Activated T-cell treated with anti-CD3 and anti-CD28 coated beads, Interleukin-2, amount 50 U/mL, for 72 hours (primary cell): ENCODE data around the gene PRKCH. TPM values are rescaled to one million over a fixed set of nuclear protein-coding genes. Genes with fewer than 3 reads are reported as not detected.

Experiments used
- ATAC-seq, 2 donors: fragments of 150-1000 bp; cut with Tn5 transposase; replicated peaks in 1 of 2; 2 replicates each; pipeline ENCODE4 v1.10.0; 2021; ENCODE audit warnings: moderate library complexity in 2 of 2, mild to moderate bottlenecking in 1 of 2
- DNase-seq, 2 donors: peaks; one replicate each; pipeline ENCODE4 v3.0.0; 2021 to 2022; ENCODE audit warnings: mixed read lengths in 1 of 2
- H3K27ac Mint-ChIP-seq: one replicate; pipeline ENCODE4 v1.8.0; 2022; ENCODE audit warnings: mild to moderate bottlenecking, moderate library complexity, mixed read lengths
- H3K27me3 Mint-ChIP-seq: one replicate; pipeline ENCODE4 v1.8.0; 2022; ENCODE audit warnings: low read depth, mixed read lengths
- H3K36me3 Mint-ChIP-seq, 2 donors: one replicate each; pipeline ENCODE4 v1.8.0; 2022; ENCODE audit warnings: mixed read lengths in 2 of 2, mild to moderate bottlenecking in 1 of 2; ENCODE audit not compliant: insufficient read depth in 2 of 2
- H3K4me1 Mint-ChIP-seq: one replicate; pipeline ENCODE4 v1.8.0; 2022; ENCODE audit warnings: low read depth, mixed read lengths
- H3K4me3 Mint-ChIP-seq, 2 donors: one replicate each; pipeline ENCODE4 v1.8.0; 2022; ENCODE audit warnings: mild to moderate bottlenecking in 2 of 2, mixed read lengths in 2 of 2, moderate library complexity in 2 of 2
- H3K9me3 Mint-ChIP-seq, 2 donors: one replicate each; pipeline ENCODE4 v1.8.0; 2022; ENCODE audit warnings: mixed read lengths in 2 of 2
- total RNA-seq, 2 donors: library from RNA; stranded (reverse); gene quantifications; one replicate each; pipeline ENCODE4 v1.2.3, GENCODE V29; 2022

The PRKCH gene
- total RNA-seq, 2 donors from 2014 or later: 127 to 143 TPM

- peaks cover 6 to 9% of the 10 kb centered on the region in 2 donors for H3K36me3 Mint-ChIP-seq
- DNase-seq (no peak), ATAC-seq (no peak)
- no peak overlapping the region for H3K4me3 Mint-ChIP-seq
- H3K4me1 Mint-ChIP-seq: peaks cover 61% of the 10 kb centered on the region
- H3K9me3 Mint-ChIP-seq: peaks cover 0 to 4% of the 10 kb centered on the region in 2 donors
- H3K27me3 Mint-ChIP-seq: no peaks in the 10 kb centered on the region
- peak overlapping the region; percentile 75 for H3K27ac Mint-ChIP-seq
Observed at GRCh38 chr14:61556455-61556854, 235.1 kb downstream of the PRKCH start.

GRCh38 chr14:61557262-61557661 is 235.9 kb downstream of the PRKCH start:
- ATAC-seq (peak; percentile 36 to 56), DNase-seq (no peak)
- peaks cover 61% of the 10 kb centered on the region for H3K4me1 Mint-ChIP-seq
- peaks cover 0 to 3% of the 10 kb centered on the region in 2 donors for H3K9me3 Mint-ChIP-seq
- H3K27ac Mint-ChIP-seq: peak overlapping the region; percentile 75
- peaks cover 3 to 4% of the 10 kb centered on the region in 2 donors for H3K36me3 Mint-ChIP-seq
- no peak overlapping the region for H3K4me3 Mint-ChIP-seq
- H3K27me3 Mint-ChIP-seq: no peaks in the 10 kb centered on the region

- peaks cover 61% of the 10 kb centered on the region for H3K4me1 Mint-ChIP-seq
- H3K27ac Mint-ChIP-seq: no peak overlapping the region
Observed at GRCh38 chr14:61557854-61558253, 236.5 kb downstream of the PRKCH start.

GRCh38 chr14:61558271-61558670 is 236.9 kb downstream of the PRKCH start:
- Mint-ChIP-seq H3K4me3 (no peak overlapping the region), H3K9me3 (peaks cover 0 to 3% of the 10 kb centered on the region in 2 donors), H3K27me3 (no peaks in the 10 kb centered on the region), H3K36me3 (peaks cover 3 to 4% of the 10 kb centered on the region in 2 donors), H3K4me1 (peaks cover 61% of the 10 kb centered on the region), H3K27ac (no peak overlapping the region)
- DNase-seq (no peak), ATAC-seq (no peak)

More at GRCh38 chr14:61557854-61558253, 236.5 kb downstream of the PRKCH start:
- peaks cover 3 to 4% of the 10 kb centered on the region in 2 donors for H3K36me3 Mint-ChIP-seq
- no peaks in the 10 kb centered on the region for H3K27me3 Mint-ChIP-seq
- DNase-seq (no peak), ATAC-seq (no peak)
- no peak overlapping the region for H3K4me3 Mint-ChIP-seq
- H3K9me3 Mint-ChIP-seq: peaks cover 0 to 3% of the 10 kb centered on the region in 2 donors

- no peak for ATAC-seq
- H3K9me3 Mint-ChIP-seq: peaks cover 0 to 3% of the 10 kb centered on the region in 2 donors
- no peaks in the 10 kb centered on the region for H3K27me3 Mint-ChIP-seq
- DNase-seq: no peak
- peak overlapping the region; percentile 14 for H3K27ac Mint-ChIP-seq
- no peak overlapping the region for H3K4me3 Mint-ChIP-seq
- H3K4me1 Mint-ChIP-seq: peaks cover 61% of the 10 kb centered on the region
- H3K36me3 Mint-ChIP-seq: peaks cover 2 to 3% of the 10 kb centered on the region in 2 donors
Observed at GRCh38 chr14:61559641-61560201, 238.3 kb downstream of the PRKCH start.

- no peaks in the 10 kb centered on the region for H3K27me3 Mint-ChIP-seq
Observed at GRCh38 chr14:61560323-61560722, 238.9 kb downstream of the PRKCH start.

GRCh38 chr14:61561104-61561503 is 239.7 kb downstream of the PRKCH start:
- DNase-seq (no peak), ATAC-seq (no peak)
- peaks cover 3 to 6% of the 10 kb centered on the region in 2 donors for H3K36me3 Mint-ChIP-seq
- H3K4me1 Mint-ChIP-seq: peaks cover 67% of the 10 kb centered on the region
- H3K27ac Mint-ChIP-seq: peak overlapping the region; percentile 43
- H3K4me3 Mint-ChIP-seq: no peak overlapping the region
- no peaks in the 10 kb centered on the region for H3K9me3 Mint-ChIP-seq
- H3K27me3 Mint-ChIP-seq: no peaks in the 10 kb centered on the region

More at GRCh38 chr14:61560323-61560722, 238.9 kb downstream of the PRKCH start:
- H3K36me3 Mint-ChIP-seq: peaks cover 2 to 3% of the 10 kb centered on the region in 2 donors
- DNase-seq: no peak
- peaks cover 61% of the 10 kb centered on the region for H3K4me1 Mint-ChIP-seq
- H3K4me3 Mint-ChIP-seq: peak overlapping the region in 1 of 2 donors; percentile 1
- H3K27ac Mint-ChIP-seq: peak overlapping the region; percentile 35
- H3K9me3 Mint-ChIP-seq: no peaks in the 10 kb centered on the region
- no peak for ATAC-seq

GRCh38 chr14:61561657-61562276 is 240.4 kb downstream of the PRKCH start:
- Mint-ChIP-seq H3K4me3 (peak overlapping the region; percentile 39 to 64), H3K27ac (peak overlapping the region; percentile 43), H3K4me1 (peaks cover 72% of the 10 kb centered on the region), H3K36me3 (peaks cover 3 to 7% of the 10 kb centered on the region in 2 donors), H3K27me3 (no peaks in the 10 kb centered on the region), H3K9me3 (peaks cover 0 to 1% of the 10 kb centered on the region in 2 donors)
- ATAC-seq (no peak), DNase-seq (no peak)

- H3K27ac Mint-ChIP-seq: peak overlapping the region; percentile 78
- DNase-seq (peak; percentile 70 to 71), ATAC-seq (peak; percentile 95 to 96)
- H3K4me3 Mint-ChIP-seq: peak overlapping the region; percentile 11 to 55
- no peaks in the 10 kb centered on the region for H3K27me3 Mint-ChIP-seq
- peaks cover 1 to 3% of the 10 kb centered on the region in 2 donors for H3K9me3 Mint-ChIP-seq
- peaks cover 72% of the 10 kb centered on the region for H3K4me1 Mint-ChIP-seq
- H3K36me3 Mint-ChIP-seq: peaks cover 2 to 7% of the 10 kb centered on the region in 2 donors
Observed at GRCh38 chr14:61562321-61563161, 241.2 kb downstream of the PRKCH start.

GRCh38 chr14:61563162-61563511 is 241.8 kb downstream of the PRKCH start:
- DNase-seq (no peak), ATAC-seq (peak; percentile 0 to 1)
- Mint-ChIP-seq H3K27me3 (no peaks in the 10 kb centered on the region), H3K4me1 (peaks cover 75% of the 10 kb centered on the region), H3K27ac (peak overlapping the region; percentile 78), H3K9me3 (peaks cover 1 to 3% of the 10 kb centered on the region in 2 donors), H3K36me3 (peaks cover 2 to 7% of the 10 kb centered on the region in 2 donors), H3K4me3 (peak overlapping the region; percentile 11 to 55)

- H3K4me1 Mint-ChIP-seq: peaks cover 84% of the 10 kb centered on the region
- H3K36me3 Mint-ChIP-seq: peaks cover 2 to 7% of the 10 kb centered on the region in 2 donors
- DNase-seq: no peak
- peaks cover 1 to 3% of the 10 kb centered on the region in 2 donors for H3K9me3 Mint-ChIP-seq
- H3K27me3 Mint-ChIP-seq: no peaks in the 10 kb centered on the region
- H3K27ac Mint-ChIP-seq: peak overlapping the region; percentile 78
- no peak for ATAC-seq
- H3K4me3 Mint-ChIP-seq: peak overlapping the region; percentile 55 to 60
Observed at GRCh38 chr14:61563880-61564617, 242.7 kb downstream of the PRKCH start.

GRCh38 chr14:61564618-61565091 is 243.3 kb downstream of the PRKCH start:
- H3K27ac Mint-ChIP-seq: peak overlapping the region; percentile 78
- H3K4me3 Mint-ChIP-seq: no peak overlapping the region
- peaks cover 2 to 7% of the 10 kb centered on the region in 2 donors for H3K36me3 Mint-ChIP-seq
- DNase-seq: no peak
- peaks cover 90% of the 10 kb centered on the region for H3K4me1 Mint-ChIP-seq
- no peaks in the 10 kb centered on the region for H3K27me3 Mint-ChIP-seq
- no peak for ATAC-seq
- H3K9me3 Mint-ChIP-seq: peaks cover 1 to 3% of the 10 kb centered on the region in 2 donors
